H54 (cell line): ENCODE measurements around the gene ATP10A.
"Not testable (repeated sequence)": the region's sequence is repeated elsewhere in the genome, so short reads cannot be mapped to it uniquely, and the experiment has no call there.

Experiments
- DNase-seq: peaks from one replicate; pipeline ENCODE4 v3.0.0; 2011; ENCODE audit warnings: low spot score, mixed read lengths; ENCODE audit not compliant: insufficient read length
- FAIRE-seq: peaks from 3 replicates; lab custom pipeline; 2011; peaks lifted over from hg19 to GRCh38; lab: Jason Lieb, UNC
- POLR2A ChIP-seq: IDR thresholded peaks from 2 replicates; pipeline ENCODE4 v1.6.1; 2011; ENCODE audit warnings: low read depth, mild to moderate bottlenecking, low read length

The ATP10A gene

DNA sequence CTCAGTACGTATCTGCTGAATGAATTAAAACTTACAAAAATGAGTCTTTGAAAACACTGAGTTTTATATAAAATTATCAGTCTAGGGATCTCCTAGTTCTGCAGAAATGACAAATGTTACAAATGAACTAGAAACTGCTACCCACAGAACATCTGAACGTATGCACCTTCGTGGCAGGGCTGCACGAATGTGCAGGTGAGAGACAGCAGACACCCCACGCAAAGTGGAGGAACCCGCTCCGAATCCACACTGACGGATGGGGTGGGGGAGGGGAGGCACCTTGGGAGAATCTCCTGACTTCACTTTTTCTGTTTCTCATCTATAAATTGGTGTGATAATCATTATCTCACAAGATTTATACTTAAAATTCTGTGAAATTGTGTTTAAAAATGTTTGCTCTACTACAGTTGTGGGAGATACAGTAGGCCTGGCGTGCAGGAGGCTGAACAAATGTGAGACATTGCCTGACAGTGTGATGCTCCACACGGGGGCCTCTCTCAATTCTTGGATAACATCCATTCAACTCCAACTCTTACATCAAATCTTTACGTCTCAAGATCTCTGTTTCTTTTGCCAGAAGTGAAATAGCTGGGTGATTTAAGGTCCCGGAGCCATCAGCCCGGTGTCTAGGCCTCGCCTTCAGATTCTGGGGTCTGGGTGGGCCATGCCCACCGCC lies 86.9 kb downstream of the ATP10A start:
- FAIRE-seq (no peak), DNase-seq (no peak)
- TF ChIP-seq POLR2A, result no peak

DNA sequence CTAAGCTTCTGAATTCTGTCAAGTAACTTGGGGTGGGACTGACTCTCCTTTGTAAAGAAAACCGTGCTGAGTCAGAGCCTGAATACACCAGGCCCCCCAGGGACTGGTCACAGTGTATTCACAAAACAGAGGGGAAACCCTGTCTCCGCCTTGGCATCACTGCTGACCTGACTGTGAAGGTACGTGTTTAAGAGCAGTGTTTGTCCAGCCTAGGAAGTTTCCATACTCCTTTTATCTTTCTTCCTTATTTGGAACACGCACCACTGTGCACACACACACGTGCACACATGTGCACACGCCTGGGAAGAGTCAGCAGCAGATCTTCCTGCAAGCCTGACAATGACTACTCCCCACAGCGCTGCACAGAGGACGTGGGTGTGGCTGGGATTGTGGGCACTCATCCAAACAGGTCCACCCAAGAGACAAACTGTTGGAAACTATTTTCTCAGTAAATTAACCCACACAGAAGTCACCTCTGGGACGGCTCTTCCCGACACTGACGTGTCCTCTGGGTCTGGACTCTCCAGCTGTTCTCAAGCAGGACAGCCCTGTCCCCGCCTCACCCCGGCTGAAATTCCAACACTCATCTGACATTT lies 87.7 kb downstream of the ATP10A start:
- no peak for TF ChIP-seq POLR2A
- FAIRE-seq, result no peak
- no peak for DNase-seq

DNA sequence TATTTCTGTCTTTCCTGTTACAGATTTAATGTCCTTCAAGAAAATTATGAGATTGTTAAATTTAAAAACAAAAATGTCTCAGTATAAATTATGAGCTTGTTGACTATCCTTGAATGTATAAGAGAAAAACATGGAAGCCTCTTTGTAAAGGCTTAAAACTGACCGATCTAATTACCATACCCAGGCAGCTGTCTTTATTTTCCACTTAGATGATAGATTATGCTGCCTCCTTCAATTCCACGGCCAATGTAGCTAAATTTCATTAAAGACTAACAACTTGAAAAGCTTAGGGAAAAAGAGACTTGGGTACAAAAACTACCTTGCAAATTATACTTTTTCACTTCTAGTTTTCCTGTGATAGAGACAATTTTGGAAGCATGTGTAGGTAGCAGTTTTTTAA lies 88.3 kb downstream of the ATP10A start:
- no peak for FAIRE-seq
- no peak for TF ChIP-seq POLR2A
- DNase-seq, result no peak

DNA sequence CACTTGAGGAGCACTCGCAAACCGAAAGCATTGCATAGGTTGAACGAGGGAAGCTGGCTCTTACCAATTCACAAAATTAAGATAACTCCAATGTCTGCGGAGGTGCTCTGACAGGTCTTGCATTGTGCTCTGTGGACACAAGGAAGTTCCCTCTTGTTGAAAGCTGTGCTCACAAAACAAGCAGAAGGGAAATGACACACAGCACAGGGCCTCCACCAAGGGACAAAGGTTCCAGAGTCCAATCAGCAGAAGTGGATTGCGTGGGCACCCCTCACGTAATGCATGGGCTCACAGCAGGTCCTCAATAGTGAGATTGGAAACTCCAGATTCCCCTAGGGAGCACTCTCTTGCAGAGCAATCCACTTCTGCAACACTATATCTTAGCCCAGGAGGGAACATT lies 89.9 kb downstream of the ATP10A start:
- TF ChIP-seq POLR2A, result no peak
- DNase-seq (no peak), FAIRE-seq (no peak)

DNA sequence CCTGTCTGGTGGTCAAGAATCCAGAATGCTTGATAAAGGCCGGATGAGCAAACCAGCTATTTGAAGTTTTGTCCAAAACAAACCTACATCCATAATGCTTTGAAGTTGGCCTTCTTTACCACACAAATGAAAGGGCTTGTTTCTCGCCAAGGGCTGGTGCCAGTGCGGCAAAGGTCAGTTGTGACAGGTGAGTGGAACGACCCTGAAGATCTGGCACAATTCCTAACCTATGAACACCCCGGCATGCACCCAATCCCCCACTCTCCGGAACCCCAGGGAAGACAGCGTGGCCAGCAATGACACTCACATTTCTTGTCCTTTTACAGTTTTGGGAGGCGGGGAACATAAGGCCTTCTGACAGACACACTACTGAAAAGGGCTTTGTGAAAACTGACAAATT lies 90.6 kb downstream of the ATP10A start:
- FAIRE-seq (no peak), DNase-seq (no peak)
- TF ChIP-seq POLR2A, result no peak

- DNase-seq, FAIRE-seq: not testable (repeated sequence)
These were observed 91.4 kb downstream of the ATP10A start for GRCh38 chr15:25771736-25772135.

GRCh38 chr15:25771338-25771706 lies 91.8 kb downstream of the ATP10A start:
- TF ChIP-seq POLR2A, result no peak
- DNase-seq, result no peak
- no peak for FAIRE-seq

DNA sequence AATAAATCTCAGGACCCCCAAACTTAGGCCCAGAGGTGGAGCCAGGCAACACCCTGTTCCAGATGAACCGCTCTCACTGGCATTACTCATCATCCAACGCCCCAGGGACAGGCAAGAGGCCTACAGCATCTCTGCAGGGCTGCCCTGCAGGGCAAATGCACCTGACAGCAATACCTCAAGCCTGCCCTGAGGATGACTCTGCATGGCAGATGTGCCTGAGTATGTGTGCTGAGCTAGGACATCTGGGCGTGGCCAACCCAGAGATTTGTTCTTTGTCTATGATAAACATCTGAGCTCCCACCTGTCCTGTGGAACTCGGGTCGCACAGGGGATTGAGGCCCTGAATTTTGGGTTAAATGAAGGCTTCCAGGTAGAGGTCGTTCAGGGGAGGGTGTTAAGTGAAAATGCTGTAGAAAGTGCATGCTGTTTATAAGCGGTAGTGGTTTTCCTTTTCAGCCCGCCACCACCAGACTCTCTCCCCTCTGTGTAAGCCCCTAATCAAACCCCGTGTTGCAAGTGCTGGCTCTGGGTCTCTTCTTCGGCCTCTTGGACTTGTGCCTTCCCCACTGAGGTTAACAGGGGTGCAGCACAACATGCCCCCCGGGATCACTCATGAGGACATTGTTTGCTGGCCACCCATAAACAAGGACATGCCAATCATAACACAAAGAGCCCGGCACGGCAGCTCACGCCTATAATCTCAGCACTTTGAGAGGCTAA lies 92.3 kb downstream of the ATP10A start:
- DNase-seq (no peak), FAIRE-seq (no peak)
- TF ChIP-seq POLR2A, result no peak

GRCh38 chr15:25770031-25770430 lies 93.1 kb downstream of the ATP10A start:
- TF ChIP-seq POLR2A, result no peak
- FAIRE-seq, result no peak

GRCh38 chr15:25768271-25768670 lies 94.9 kb downstream of the ATP10A start:
- DNase-seq (no peak), FAIRE-seq (no peak)
- TF ChIP-seq POLR2A, result no peak

More at GRCh38 chr15:25770031-25770430, 93.1 kb downstream of the ATP10A start:
- DNase-seq, result no peak

GRCh38 chr15:25767356-25768151 lies 95.6 kb downstream of the ATP10A start:
- TF ChIP-seq POLR2A, result no peak
- no peak for FAIRE-seq

DNA sequence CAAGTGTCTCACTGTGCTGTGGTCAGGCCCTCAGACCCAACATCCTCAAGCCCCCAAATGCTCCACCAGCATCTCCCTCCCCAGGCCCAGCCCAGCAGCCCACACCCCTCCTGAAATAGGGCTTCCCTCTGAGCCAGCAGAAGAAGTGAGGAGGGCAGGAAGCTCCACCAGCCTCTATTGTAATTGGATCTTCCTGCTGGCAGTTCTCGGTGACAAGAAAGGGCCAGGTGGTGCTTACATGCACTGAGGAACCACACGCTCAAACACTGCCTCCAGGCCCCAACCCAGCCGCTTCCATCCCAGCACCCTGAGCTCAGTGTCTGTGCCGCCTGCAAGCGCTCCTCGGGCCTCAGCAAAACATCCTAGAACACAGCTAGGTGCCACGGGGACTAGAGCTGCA lies 96.7 kb downstream of the ATP10A start:
- DNase-seq (no peak), FAIRE-seq (no peak)
- TF ChIP-seq POLR2A, result no peak

More at GRCh38 chr15:25767356-25768151, 95.6 kb downstream of the ATP10A start:
- no peak for DNase-seq

GRCh38 chr15:25764980-25765735 lies 98.0 kb downstream of the ATP10A start:
- FAIRE-seq, result no peak
- no peak for DNase-seq

DNA sequence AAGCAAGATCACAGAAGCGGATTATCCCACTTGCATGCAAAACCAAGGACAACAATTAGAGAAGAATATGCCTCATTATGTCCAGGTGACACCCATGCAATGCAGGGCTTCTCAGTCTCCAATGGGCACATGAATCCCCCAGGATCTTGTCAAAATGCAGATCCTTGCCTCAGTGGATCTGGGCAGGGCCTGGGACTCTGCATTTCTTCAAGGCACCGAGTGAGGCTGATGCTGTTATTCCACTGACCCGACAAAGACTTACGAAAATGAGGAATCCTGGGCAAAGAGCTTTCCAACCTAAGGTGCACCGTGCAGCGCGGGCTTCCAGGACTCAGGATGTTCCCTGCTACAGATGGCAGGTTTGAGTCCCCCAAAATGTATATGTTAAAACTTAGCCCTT lies 99.2 kb downstream of the ATP10A start:
- DNase-seq, result no peak
- no peak for FAIRE-seq
- no peak for TF ChIP-seq POLR2A

More at GRCh38 chr15:25764980-25765735, 98.0 kb downstream of the ATP10A start:
- TF ChIP-seq POLR2A, result no peak
